CD14-positive monocyte (primary cell): Measurements from ENCODE around the gene CYP39A1. TPM values are rescaled to one million over a fixed set of nuclear protein-coding genes. Genes with fewer than 3 reads are reported as not detected.

Source experiments
- DNase-seq, 3 donors: peaks; one replicate each; pipeline ENCODE4 v3.0.0-alpha.2; 2011 to 2022
- H2AFZ ChIP-seq: 2 replicates; pipeline ENCODE4 v1.6.0; 2012; ENCODE audit warnings: mild to moderate bottlenecking, low read depth, low read length, inconsistent platforms; ENCODE audit not compliant: insufficient read depth, poor library complexity, severe bottlenecking
- H3K27ac ChIP-seq, 2 donors: 1 replicate in 1 of 2; 2 replicates in 1 of 2; pipeline ENCODE4 v1.5.1; 2012 to 2013; ENCODE audit warnings: low read length in 2 of 2, control low read depth in 1 of 2, inconsistent platforms in 1 of 2, low read depth in 1 of 2, mild to moderate bottlenecking in 1 of 2
- H3K27me3 ChIP-seq, 2 donors: one replicate each; pipeline versions ENCODE4 v1.6.0 to v1.6.1; 2011 to 2013; ENCODE audit warnings: low read length in 2 of 2; ENCODE audit not compliant: control insufficient read depth in 2 of 2, insufficient read depth in 2 of 2
- H3K36me3 ChIP-seq, 2 donors: replicated peaks in 1 of 2; 1 replicate in 1 of 2; 2 replicates in 1 of 2; pipeline versions ENCODE4 v1.5.1 to v1.6.1; 2012 to 2013; ENCODE audit warnings: low read length in 2 of 2, control low read depth in 1 of 2, inconsistent platforms in 1 of 2, mild to moderate bottlenecking in 1 of 2; ENCODE audit not compliant: insufficient read depth in 2 of 2, control insufficient read depth in 1 of 2
- H3K4me1 ChIP-seq, 2 donors: 1 replicate in 1 of 2; 2 replicates in 1 of 2; pipeline versions ENCODE4 v1.5.1 to v1.6.1; 2012 to 2013; ENCODE audit warnings: low read length in 2 of 2, control low read depth in 1 of 2, inconsistent platforms in 1 of 2, mild to moderate bottlenecking in 1 of 2, moderate library complexity in 1 of 2; ENCODE audit not compliant: insufficient read depth in 2 of 2, control insufficient read depth in 1 of 2
- H3K4me2 ChIP-seq: replicated peaks from 2 replicates; pipeline ENCODE3; 2012; ENCODE audit warnings: low read length, moderate library complexity, mild to moderate bottlenecking; ENCODE audit not compliant: poor library complexity, severe bottlenecking; ENCODE audit errors: extremely low read depth
- H3K4me3 ChIP-seq, 3 experiments: fragments of 200-600 bp in 1 of 3; sonication (generic) in 1 of 3; replicated peaks in 1 of 3; 1 replicate in 2 of 3; 2 replicates in 1 of 3; pipeline ENCODE4 v1.5.1; 2011 to 2013; ENCODE audit warnings: low read length in 3 of 3, mild to moderate bottlenecking in 3 of 3, control low read depth in 2 of 3, low read depth in 2 of 3, inconsistent platforms in 1 of 3, moderate library complexity in 1 of 3
- H3K79me2 ChIP-seq: 2 replicates; pipeline ENCODE4 v1.6.0; 2012; ENCODE audit warnings: mild to moderate bottlenecking, control low read depth, inconsistent platforms, low read length, moderate library complexity; ENCODE audit not compliant: insufficient read depth
- H3K9ac ChIP-seq: 2 replicates; pipeline ENCODE4 v1.6.0; 2017; ENCODE audit warnings: low read length, mild to moderate bottlenecking; ENCODE audit not compliant: insufficient read depth, poor library complexity, severe bottlenecking
- H3K9me3 ChIP-seq, 2 donors: replicated peaks in 1 of 2; 1 replicate in 1 of 2; 2 replicates in 1 of 2; pipeline versions ENCODE4 v1.5.1 to v1.6.1; 2012 to 2013; ENCODE audit warnings: low read length in 2 of 2, control low read depth in 1 of 2; ENCODE audit not compliant: control insufficient read depth in 1 of 2, insufficient read depth in 1 of 2
- H4K20me1 ChIP-seq: 2 replicates; pipeline ENCODE4 v1.6.0; 2012; ENCODE audit warnings: mild to moderate bottlenecking, low read length, control low read depth, moderate library complexity; ENCODE audit not compliant: insufficient read depth
- H3K27ac Mint-ChIP-seq, 7 donors: one replicate each; pipeline ENCODE4 v1.8.0; 2020; ENCODE audit warnings: mild to moderate bottlenecking in 7 of 7, mixed read lengths in 7 of 7, moderate library complexity in 6 of 7, inconsistent platforms in 2 of 7
- H3K27me3 Mint-ChIP-seq, 3 donors: one replicate each; pipeline ENCODE4 v1.8.0; 2021 to 2022; ENCODE audit warnings: low read depth in 3 of 3, mild to moderate bottlenecking in 3 of 3, mixed read lengths in 3 of 3, moderate library complexity in 3 of 3, inconsistent platforms in 1 of 3
- H3K36me3 Mint-ChIP-seq, 2 donors: one replicate each; pipeline ENCODE4 v1.8.0; 2020; ENCODE audit warnings: mixed read lengths in 2 of 2, inconsistent platforms in 1 of 2, mild to moderate bottlenecking in 1 of 2
- H3K4me1 Mint-ChIP-seq: one replicate; pipeline ENCODE4 v1.8.0; 2020; ENCODE audit warnings: mild to moderate bottlenecking, mixed read lengths
- H3K4me3 Mint-ChIP-seq, 2 donors: one replicate each; pipeline ENCODE4 v1.8.0; 2020; ENCODE audit warnings: mild to moderate bottlenecking in 2 of 2, mixed read lengths in 2 of 2, moderate library complexity in 1 of 2
- H3K9me3 Mint-ChIP-seq, 7 donors: one replicate each; pipeline ENCODE4 v1.8.0; 2020 to 2022; ENCODE audit warnings: mixed read lengths in 7 of 7, mild to moderate bottlenecking in 6 of 7, moderate library complexity in 6 of 7, inconsistent platforms in 2 of 7
- WGBS: methylation state at CpG from one replicate; pipeline ENCODE4 v1.1.5; 2013; ENCODE audit warnings: missing lambda C conversion rate; ENCODE audit not compliant: insufficient coverage; 5-methylcytosine and 5-hydroxymethylcytosine counted together
- intact Hi-C, 2 donors: fragments of 100-400 bp; cut with micrococcal nuclease; formaldehyde crosslinking; loops; one replicate each; pipeline versions ENCODE4 v1.15.0 to v1.15.1; 2023
- polyA plus RNA-seq, 3 donors: library from polyadenylated mRNA; depleted of rRNA in 1 of 3; unstranded in 2 of 3; stranded (reverse) in 1 of 3; fragments of 300-500 nt in 2 of 3; fragments of >200 nt in 1 of 3; fragmentation: Illumina TruSeq in 2 of 3; gene quantifications; 1 replicate in 2 of 3; 2 replicates in 1 of 3; pipeline ENCODE4 v1.2.3, GENCODE V29; 2012 to 2021
- TF ChIP-seq, protein P1 (sequence below): fragments of 200-600 bp; IDR thresholded peaks from one replicate; pipeline ENCODE4 v1.8.0; 2022; ENCODE audit warnings: antibody characterized with exemption, mild to moderate bottlenecking

CYP39A1 gene
- polyA plus RNA-seq, 3 donors, result not detected

DNA sequence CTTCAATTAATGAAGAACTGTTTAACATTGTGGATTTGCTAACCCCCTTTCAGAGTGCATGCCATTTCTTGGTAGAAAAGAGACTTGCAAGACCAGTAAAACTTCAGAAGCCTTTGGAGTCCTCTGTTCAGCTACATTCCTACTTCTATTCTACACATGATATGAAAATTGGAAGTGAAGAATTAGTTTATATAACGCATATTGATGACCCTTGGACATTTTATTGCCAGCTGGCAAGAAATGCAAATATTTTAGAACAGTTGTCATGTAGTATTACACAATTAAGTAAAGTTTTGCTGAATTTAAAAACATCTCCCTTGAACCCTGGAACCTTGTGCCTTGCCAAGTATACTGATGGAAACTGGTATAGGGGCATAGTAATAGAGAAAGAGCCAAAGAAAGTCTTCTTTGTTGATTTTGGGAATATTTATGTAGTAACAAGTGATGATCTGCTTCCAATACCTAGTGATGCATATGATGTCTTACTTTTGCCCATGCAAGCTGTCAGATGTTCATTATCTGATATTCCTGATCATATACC is 38.4 kb upstream of the CYP39A1 start:
- Histone ChIP-seq H3K9ac (no peak overlapping the region), H3K27ac (no peak overlapping the region), H4K20me1 (no peaks in the 10 kb centered on the region), H3K79me2 (no peaks in the 10 kb centered on the region), H3K4me2 (no peak overlapping the region), H3K9me3 (peaks cover 6 to 16% of the 10 kb centered on the region in 2 donors), H3K4me3 (no peak overlapping the region), H2AFZ (no peak overlapping the region), H3K36me3 (no peaks in the 10 kb centered on the region), H3K27me3 (no peaks in the 10 kb centered on the region), H3K4me1 (no peaks in the 10 kb centered on the region)
- no CpG with 5 or more reads among the region's 1 CpG for WGBS
- intact Hi-C loops, result loop anchor here in 1 of 2 donors (5.0 kb wide), 1 partner anchor 371 kb away; no protein-coding TSS in a partner anchor
- Mint-ChIP-seq H3K27me3 (peaks cover 0 to 3% (median 2%) of the 10 kb centered on the region in 3 donors), H3K4me1 (no peaks in the 10 kb centered on the region), H3K9me3 (peaks cover 0 to 19% (median 14%) of the 10 kb centered on the region in 7 donors), H3K4me3 (no peak overlapping the region), H3K27ac (no peak overlapping the region), H3K36me3 (no peaks in the 10 kb centered on the region)
- no peak for DNase-seq
- TF ChIP-seq, protein P1, sequence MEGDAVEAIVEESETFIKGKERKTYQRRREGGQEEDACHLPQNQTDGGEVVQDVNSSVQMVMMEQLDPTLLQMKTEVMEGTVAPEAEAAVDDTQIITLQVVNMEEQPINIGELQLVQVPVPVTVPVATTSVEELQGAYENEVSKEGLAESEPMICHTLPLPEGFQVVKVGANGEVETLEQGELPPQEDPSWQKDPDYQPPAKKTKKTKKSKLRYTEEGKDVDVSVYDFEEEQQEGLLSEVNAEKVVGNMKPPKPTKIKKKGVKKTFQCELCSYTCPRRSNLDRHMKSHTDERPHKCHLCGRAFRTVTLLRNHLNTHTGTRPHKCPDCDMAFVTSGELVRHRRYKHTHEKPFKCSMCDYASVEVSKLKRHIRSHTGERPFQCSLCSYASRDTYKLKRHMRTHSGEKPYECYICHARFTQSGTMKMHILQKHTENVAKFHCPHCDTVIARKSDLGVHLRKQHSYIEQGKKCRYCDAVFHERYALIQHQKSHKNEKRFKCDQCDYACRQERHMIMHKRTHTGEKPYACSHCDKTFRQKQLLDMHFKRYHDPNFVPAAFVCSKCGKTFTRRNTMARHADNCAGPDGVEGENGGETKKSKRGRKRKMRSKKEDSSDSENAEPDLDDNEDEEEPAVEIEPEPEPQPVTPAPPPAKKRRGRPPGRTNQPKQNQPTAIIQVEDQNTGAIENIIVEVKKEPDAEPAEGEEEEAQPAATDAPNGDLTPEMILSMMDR, result no peak

DNA sequence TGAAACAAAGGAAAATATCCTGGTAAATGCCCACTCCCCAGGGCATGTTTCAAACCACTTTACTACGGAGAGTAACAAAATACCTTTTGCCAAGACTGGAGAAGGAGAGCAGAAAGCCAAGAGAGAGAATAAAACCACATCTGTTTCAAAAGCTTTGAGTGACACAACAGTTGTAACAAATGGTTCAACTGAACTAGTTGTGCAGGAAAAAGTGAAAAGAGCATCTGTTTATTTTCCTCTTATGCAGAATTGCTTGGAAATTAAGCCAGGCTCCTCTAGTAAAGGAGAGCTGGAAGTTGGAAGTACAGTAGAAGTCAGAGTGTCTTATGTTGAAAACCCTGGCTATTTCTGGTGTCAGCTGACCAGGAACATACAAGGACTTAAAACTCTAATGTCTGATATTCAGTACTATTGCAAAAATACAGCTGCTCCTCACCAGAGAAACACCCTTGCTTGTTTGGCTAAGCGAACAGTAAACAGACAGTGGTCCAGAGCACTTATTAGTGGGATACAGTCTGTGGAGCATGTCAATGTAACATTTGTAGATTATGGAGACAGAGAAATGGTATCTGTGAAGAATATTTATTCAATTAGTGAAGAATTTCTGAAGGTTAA is 37.6 kb upstream of the CYP39A1 start:
- Histone ChIP-seq H3K27ac (no peak overlapping the region), H3K4me3 (no peak overlapping the region), H3K4me1 (no peaks in the 10 kb centered on the region), H3K36me3 (no peaks in the 10 kb centered on the region), H3K27me3 (no peaks in the 10 kb centered on the region), H3K4me2 (no peak overlapping the region), H3K9me3 (peaks cover 6 to 16% of the 10 kb centered on the region in 2 donors), H3K9ac (no peak overlapping the region), H4K20me1 (no peaks in the 10 kb centered on the region), H2AFZ (no peak overlapping the region), H3K79me2 (no peaks in the 10 kb centered on the region)
- TF ChIP-seq, protein P1, result no peak
- Mint-ChIP-seq H3K36me3 (no peaks in the 10 kb centered on the region), H3K9me3 (peaks cover 0 to 19% (median 14%) of the 10 kb centered on the region in 7 donors), H3K4me1 (no peaks in the 10 kb centered on the region), H3K27ac (no peak overlapping the region), H3K4me3 (no peak overlapping the region), H3K27me3 (peaks cover 0 to 3% (median 0%) of the 10 kb centered on the region in 3 donors)
- no peak for DNase-seq
- intact Hi-C loops, result loop anchor here in 1 of 2 donors (5.0 kb wide), 1 partner anchor 372 kb away; no protein-coding TSS in a partner anchor
- no CpG with 5 or more reads among the region's 2 CpGs for WGBS
